Activated effector memory CD4-positive, alpha-beta T cell treated with Interleukin-2 at 50 U/mL for 16 hours (primary cell): Measurements from ENCODE around the gene LIPC.
A peak's percentile ranks its signal among the peaks of the same experiment; 100 is the strongest.

Source experiments
- DNase-seq: peaks from one replicate; pipeline ENCODE4 v3.0.0-alpha.2; 2020

Gene LIPC

DNA sequence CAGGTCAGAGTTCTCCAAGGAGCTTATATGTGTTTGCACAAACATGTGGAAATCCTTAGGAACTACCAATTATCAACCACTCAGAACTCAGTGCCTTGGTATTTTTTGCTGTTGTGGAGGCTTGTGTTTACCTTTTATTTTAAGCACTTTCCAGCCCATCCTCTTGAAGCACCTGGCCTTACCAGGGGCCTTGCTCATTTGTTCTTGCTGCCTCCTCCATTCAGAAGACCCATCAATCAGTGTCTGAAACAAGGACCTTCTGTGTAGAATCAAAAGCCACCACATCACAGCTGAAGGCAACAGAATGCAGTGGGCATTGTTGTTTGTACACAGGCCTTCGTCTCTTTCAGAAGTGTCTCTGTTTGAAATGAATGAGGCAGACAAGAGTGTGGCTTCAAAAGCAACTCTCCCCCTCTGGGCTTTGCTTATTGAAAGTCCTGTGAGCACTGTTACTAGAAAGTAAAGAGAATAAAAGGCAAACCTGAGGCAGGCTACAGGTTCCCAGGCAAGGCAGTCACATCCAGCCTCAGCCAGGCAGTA, 24.5 kb upstream of the LIPC start:
- no peak for DNase-seq

- no peak for DNase-seq
Measured at GRCh38 chr15:58407778-58408177, 24.0 kb upstream of the LIPC start.

DNA sequence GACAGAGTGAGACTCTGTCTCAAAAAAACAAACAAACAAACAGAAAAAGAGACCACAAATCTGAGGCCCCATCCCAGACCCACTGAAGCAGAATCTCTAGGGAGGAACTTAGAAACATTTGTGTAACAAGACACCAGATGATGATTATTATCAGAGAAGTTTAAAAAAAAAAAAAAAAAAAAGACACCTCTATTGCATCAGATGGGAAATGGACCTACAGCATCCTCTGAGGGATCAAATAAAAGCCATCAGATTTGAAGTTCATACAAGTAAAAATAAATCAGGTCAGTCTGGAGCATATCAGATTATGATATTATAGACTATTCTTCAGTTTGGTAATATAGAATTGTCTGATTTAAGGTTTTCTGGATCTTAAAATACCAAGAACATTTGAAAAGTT, 21.9 kb upstream of the LIPC start:
- DNase-seq: no peak

GRCh38 chr15:58410353-58410752, 21.4 kb upstream of the LIPC start:
- peak; percentile 6 for DNase-seq

GRCh38 chr15:58413253-58413652, 18.5 kb upstream of the LIPC start:
- DNase-seq: no peak

DNA sequence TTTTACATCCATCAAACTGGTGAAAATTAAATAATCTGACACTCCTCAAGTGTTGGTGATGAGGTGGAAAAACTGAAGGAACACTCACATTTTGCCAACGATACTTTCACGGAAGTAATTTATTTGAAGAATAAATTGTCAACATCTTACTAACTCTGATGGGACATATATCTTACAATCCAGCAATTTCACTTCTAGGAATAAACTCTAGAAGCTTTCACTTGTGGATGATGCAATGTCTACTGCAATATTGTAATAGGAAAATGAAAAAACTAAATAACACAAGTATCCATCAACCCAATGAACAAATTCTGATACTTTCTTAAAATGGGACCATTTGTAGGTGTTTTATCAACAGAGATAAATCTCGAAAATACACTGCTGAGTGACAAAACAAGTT, 16.2 kb upstream of the LIPC start:
- DNase-seq: no peak

- DNase-seq: no peak
Measured at GRCh38 chr15:58416963-58417362, 14.8 kb upstream of the LIPC start.

- no peak for DNase-seq
Measured at GRCh38 chr15:58418135-58418534, 13.7 kb upstream of the LIPC start.

DNA sequence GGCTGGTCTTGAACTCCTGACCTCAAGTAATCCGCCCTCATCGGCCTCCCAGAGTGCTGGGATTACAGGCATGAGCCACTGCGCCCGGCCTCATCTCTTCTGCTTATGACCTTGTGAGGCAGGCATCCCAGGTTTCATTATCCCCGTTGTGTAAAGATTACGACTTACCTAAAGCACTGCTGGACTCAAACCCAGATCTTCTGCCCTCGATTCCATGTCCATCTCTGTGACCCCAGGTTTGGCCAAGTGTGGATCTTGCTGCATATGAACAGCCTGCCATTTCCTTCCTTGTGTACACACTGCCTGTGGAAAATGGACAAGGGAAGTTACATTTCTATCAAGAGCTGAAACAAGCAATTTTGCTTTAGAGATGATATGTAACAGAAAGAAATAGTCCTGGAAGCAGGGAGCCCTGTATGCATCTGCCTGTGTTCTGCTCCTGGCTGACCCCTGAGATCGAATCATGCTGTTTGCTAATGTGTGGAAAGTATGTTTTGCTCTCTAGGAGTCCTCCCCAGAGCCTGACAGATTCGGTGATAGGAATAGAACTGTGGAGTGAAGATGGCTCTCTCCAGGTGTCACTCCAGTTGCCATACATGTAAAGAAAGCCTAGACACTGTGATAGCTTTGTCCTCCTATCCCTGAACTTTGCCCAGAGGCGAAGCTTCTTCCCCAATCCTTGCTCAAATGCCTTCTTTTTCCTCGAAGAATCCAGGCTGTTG, 11.8 kb upstream of the LIPC start:
- no peak for DNase-seq

DNA sequence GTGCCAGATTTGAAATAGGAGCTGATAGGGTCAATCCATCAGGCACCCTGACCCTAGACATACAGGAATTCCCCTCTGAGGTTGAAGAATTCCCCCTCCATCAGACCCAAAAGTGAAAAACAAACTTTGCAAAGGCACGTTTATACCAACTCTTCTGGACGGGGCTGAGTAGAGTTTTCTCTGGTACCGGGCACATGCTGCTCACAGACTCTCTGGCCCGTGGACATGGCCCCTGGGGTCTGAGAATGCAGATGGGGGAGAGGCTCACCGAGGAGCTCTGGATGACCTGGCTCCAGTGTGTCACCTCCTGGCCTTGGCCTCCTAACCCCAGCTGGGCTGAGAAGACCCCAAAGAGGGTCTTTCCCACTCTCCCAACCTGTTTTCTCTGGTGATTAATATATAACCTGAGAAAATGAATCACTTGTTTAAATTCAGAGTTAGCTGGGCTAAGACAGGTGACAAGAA, 11.2 kb upstream of the LIPC start:
- no peak for DNase-seq

GRCh38 chr15:58423205-58423604, 8.6 kb upstream of the LIPC start:
- DNase-seq: no peak

DNA sequence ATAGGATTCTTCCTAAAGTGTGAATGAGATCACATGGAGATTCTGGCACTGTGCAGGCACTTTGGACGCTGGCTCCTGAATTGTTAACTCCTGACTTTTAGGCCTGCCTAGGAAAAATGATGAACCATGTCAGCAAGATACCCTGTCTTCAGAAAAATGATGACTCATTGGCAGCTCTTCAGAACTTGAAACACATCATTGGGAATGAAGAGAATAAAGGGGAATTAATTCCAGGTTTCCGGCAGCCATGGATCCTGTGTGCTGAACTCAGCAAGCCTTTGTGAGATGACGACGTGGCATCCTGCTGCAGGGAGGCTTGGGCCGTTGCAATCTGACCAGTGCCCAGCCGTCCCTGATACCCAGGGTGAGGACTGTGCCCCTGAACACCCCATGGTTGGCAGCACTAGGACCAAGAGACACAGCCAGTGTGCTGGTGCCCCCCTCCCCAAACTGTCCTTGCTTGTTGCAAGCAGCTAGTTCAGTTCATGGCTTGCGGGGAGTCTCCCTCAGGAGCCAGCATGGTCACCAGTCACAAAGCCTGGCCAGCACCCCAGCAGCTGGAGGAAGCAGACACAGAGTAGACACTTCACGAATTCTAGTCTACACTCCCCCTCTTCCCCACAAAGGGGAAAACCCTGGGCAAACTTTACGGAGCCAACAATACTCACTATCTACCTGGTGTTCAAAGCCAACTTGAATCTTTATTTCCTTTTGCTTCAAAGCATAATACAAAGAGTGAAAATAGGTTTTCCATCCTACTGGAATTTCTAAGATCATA, 7.8 kb upstream of the LIPC start:
- DNase-seq: no peak

- DNase-seq: no peak
Measured at GRCh38 chr15:58424722-58425121, 7.1 kb upstream of the LIPC start.

- DNase-seq: no peak
Measured at GRCh38 chr15:58425185-58425584, 6.6 kb upstream of the LIPC start.

- DNase-seq: no peak
Measured at GRCh38 chr15:58425834-58426233, 6.0 kb upstream of the LIPC start.

- DNase-seq: no peak
Measured at GRCh38 chr15:58426501-58426900, 5.3 kb upstream of the LIPC start.

DNA sequence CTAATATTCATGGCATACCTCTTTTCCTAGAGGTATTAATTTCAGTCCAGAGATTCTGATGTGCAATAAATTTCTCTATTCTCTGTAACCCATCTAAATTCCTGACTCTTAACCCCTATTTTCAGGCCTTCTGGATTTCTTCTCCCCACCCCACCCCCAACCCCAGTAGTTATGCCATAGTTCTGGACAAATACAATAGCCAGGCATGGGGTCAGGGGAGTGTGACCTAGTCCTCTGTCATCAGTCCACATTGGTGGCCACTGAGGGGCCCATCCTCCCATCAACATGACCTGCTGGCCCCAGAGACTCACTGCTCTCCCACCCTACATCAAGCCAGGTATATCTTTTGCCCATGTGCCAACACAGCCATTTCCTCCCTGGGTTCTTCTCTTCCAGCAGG, 3.8 kb upstream of the LIPC start:
- no peak for DNase-seq

DNA sequence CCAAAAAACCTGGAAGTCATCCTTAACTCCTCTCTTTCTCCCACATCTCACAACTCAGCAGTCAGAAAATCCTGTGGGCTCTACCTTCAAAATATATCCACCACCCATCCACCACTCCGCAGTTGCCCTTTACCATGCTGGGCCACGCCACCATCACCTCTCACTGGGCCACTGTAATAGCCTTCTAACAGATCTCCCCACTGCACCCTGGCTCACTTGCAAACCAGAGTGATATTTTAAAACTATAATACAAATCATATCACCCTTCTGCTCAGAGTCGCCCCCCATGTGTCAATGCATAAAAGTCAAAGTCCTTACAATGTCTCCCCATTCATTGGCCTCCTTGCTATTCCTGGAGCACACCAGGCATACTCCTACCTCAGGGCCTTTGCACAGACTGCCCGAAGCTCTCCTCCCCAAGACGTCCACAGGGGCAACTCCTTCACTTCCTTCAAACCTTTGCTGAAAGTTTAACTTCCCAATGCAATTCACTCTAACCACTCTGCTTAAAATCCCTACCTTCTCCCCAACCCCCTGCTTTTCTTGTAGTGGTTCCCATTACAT, 1.5 kb upstream of the LIPC start:
- no peak for DNase-seq

GRCh38 chr15:58432401-58432800, 610 bp downstream of the LIPC start:
- DNase-seq: no peak

DNA sequence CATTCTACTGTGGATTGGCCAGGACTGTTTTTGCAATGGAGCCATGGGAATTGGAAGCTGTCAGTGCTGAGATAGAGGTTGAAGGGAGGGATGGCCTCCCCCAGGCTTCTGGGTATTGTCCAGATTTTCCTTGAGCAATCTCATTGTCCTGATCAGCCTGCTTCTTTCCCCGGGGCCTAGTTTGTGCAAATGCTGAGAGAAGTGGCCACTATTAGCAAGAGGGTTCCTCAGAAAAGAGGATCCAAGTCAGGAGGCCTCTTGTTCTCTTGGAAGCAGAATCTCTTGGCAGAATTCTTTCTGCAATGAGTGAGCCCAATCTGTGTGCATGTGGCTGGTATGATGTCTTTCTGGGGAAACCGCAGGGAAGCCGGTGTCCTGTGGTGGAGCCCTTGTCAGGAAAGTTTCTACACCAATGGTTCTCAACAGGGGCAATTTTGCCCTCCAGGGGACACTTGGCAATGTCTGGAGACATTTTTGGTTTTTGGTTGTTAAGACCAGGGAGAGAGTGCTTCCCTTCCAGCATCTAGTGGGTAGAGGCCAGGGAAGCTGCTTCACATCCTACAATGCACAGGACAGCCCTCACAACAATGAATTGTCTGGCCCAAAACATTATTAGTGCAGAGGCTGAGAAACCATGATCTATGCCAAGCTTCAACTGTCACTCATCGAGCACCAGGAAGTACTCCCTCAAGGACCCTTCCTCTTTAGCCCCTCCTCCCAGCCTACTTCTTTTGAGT, 2.0 kb downstream of the LIPC start:
- no peak for DNase-seq

DNA sequence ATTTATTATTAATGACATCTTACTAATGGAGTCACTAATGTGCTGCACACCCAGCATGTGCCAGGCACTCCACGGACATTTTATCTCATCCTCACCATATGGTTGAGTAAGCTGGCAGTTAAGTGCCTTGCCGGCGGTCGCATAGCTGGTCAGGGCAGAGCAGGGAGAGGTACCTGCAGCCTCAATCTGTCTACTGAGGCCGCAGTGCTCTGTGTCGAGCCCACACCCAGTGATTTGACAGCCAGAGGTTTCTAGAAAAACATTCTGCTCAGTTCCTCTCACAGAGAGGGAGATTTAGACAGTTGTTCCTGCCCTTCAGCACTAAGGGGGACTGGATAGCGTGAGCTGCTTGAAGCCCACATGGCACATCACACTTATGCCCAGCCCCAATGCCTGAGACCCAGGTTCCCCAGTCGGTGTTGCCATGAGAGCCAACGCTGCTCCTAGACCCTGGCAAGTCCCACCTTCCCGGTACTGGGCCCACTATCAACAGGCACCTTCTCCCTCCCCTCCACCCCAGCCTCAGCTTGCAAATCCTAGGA, 2.6 kb downstream of the LIPC start:
- DNase-seq: no peak

DNA sequence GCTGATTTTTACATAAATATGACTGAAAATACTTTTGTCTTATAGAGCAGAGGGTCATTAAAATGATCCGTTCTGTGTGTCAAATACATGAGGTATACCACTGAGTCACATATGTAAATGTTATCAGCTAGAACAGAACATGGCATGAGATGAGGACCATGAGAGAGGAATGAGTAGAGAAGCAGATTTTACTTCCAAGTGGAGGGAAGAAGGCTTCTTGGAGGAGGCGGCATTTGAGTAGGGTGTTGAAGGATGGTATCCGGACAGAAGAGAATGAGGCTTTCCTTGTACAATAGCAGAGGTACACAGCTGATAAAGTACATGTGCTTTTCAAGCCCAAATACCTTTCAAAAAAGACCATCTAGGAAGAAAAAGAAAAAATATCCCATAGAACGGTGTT, 4.8 kb downstream of the LIPC start:
- DNase-seq: no peak

- DNase-seq: no peak
Measured at GRCh38 chr15:58437531-58438105, 5.8 kb downstream of the LIPC start.
